Mesodermal cell (in vitro differentiated cells): ENCODE data around the gene DAD1.

Experiments used
- H3K27ac ChIP-seq: 2 replicates; pipeline ENCODE4 v1.7.0; 2013; ENCODE audit warnings: mild to moderate bottlenecking, low read depth, low read length, moderate library complexity; ENCODE audit not compliant: severe bottlenecking
- H3K36me3 ChIP-seq: 2 replicates; pipeline ENCODE4 v1.7.1; 2013; ENCODE audit warnings: mild to moderate bottlenecking, low read length, moderate library complexity; ENCODE audit not compliant: control insufficient read depth, insufficient read depth
- H3K4me1 ChIP-seq: one replicate; pipeline ENCODE4 v1.7.1; 2013; ENCODE audit warnings: mild to moderate bottlenecking, low read length; ENCODE audit not compliant: insufficient read depth, control insufficient read depth, poor library complexity, severe bottlenecking
- H3K4me3 ChIP-seq: 2 replicates; pipeline ENCODE4 v1.7.0; 2013; ENCODE audit warnings: low read length, control low read depth, mild to moderate bottlenecking; ENCODE audit not compliant: insufficient read depth, poor library complexity, severe bottlenecking; ENCODE audit errors: extremely low read depth
- H3K9me3 ChIP-seq: 2 replicates; pipeline ENCODE4 v1.7.1; 2013; ENCODE audit warnings: mild to moderate bottlenecking, low read length, moderate library complexity; ENCODE audit not compliant: control insufficient read depth
- WGBS, 2 experiments: methylation state at CpG; one replicate each; pipeline ENCODE4 v1.1.5; 2013; ENCODE audit warnings: missing lambda C conversion rate in 2 of 2; ENCODE audit not compliant: insufficient coverage in 2 of 2; 5-methylcytosine and 5-hydroxymethylcytosine counted together

DAD1 gene

GRCh38 chr14:22553445-22553844 lies 35.6 kb downstream of the DAD1 start:
- H3K9me3 ChIP-seq: no peaks in the 10 kb centered on the region
- 88 to 91% methylated on average over 2 to 4 of the region's 5 CpGs for WGBS, 2 experiments
- no peak overlapping the region for H3K4me3 ChIP-seq
- no peak overlapping the region for H3K27ac ChIP-seq
- peaks cover 46% of the 10 kb centered on the region for H3K4me1 ChIP-seq
- no peaks in the 10 kb centered on the region for H3K36me3 ChIP-seq

GRCh38 chr14:22552827-22553076 lies 36.3 kb downstream of the DAD1 start:
- WGBS, 2 experiments: no CpG with 5 or more reads among the region's 2 CpGs
- Histone ChIP-seq H3K36me3 (no peaks in the 10 kb centered on the region), H3K4me1 (peaks cover 41% of the 10 kb centered on the region), H3K9me3 (no peaks in the 10 kb centered on the region), H3K4me3 (no peak overlapping the region), H3K27ac (no peak overlapping the region)

GRCh38 chr14:22552001-22552826 lies 36.8 kb downstream of the DAD1 start:
- 89 to 91% methylated on average over 10 to 11 of the region's 13 CpGs for WGBS, 2 experiments
- no peak overlapping the region for H3K27ac ChIP-seq
- peaks cover 41% of the 10 kb centered on the region for H3K4me1 ChIP-seq
- no peak overlapping the region for H3K4me3 ChIP-seq
- H3K36me3 ChIP-seq: no peaks in the 10 kb centered on the region
- H3K9me3 ChIP-seq: no peaks in the 10 kb centered on the region

GRCh38 chr14:22551605-22551997 lies 37.4 kb downstream of the DAD1 start:
- peaks cover 44% of the 10 kb centered on the region for H3K4me1 ChIP-seq
- no peak overlapping the region for H3K27ac ChIP-seq
- H3K36me3 ChIP-seq: no peaks in the 10 kb centered on the region
- H3K4me3 ChIP-seq: no peak overlapping the region
- H3K9me3 ChIP-seq: no peaks in the 10 kb centered on the region
- 86 to 87% methylated on average over 3 to 4 of the region's 5 CpGs for WGBS, 2 experiments

- WGBS, 2 experiments: 69 to 71% methylated on average over 8 to 9 of the region's 11 CpGs
Observed at GRCh38 chr14:22549981-22550673, 38.9 kb downstream of the DAD1 start.

GRCh38 chr14:22549324-22549962 lies 39.6 kb downstream of the DAD1 start:
- Histone ChIP-seq H3K4me3 (no peak overlapping the region), H3K36me3 (no peaks in the 10 kb centered on the region), H3K27ac (peak overlapping the region; percentile 33), H3K4me1 (peaks cover 52% of the 10 kb centered on the region), H3K9me3 (no peaks in the 10 kb centered on the region)
- whole genome bisulfite sequencing, 2 experiments: 78 to 80% methylated on average over 6 of the region's 6 CpGs

More at GRCh38 chr14:22549981-22550673, 38.9 kb downstream of the DAD1 start:
- Histone ChIP-seq H3K9me3 (no peaks in the 10 kb centered on the region), H3K27ac (peak overlapping the region; percentile 37), H3K4me1 (peaks cover 47% of the 10 kb centered on the region), H3K36me3 (no peaks in the 10 kb centered on the region), H3K4me3 (no peak overlapping the region)

- Histone ChIP-seq H3K36me3 (no peaks in the 10 kb centered on the region), H3K4me3 (no peak overlapping the region), H3K9me3 (no peaks in the 10 kb centered on the region), H3K4me1 (peaks cover 52% of the 10 kb centered on the region), H3K27ac (no peak overlapping the region)
- WGBS, 2 experiments: 92 to 93% methylated on average over 2 to 3 of the region's 8 CpGs
Observed at GRCh38 chr14:22547948-22548750, 40.9 kb downstream of the DAD1 start.

- 89 to 99% methylated on average over 6 to 8 of the region's 9 CpGs for WGBS, 2 experiments
- H3K27ac ChIP-seq: peak overlapping the region; percentile 89
- H3K4me3 ChIP-seq: no peak overlapping the region
- no peaks in the 10 kb centered on the region for H3K36me3 ChIP-seq
- peaks cover 52% of the 10 kb centered on the region for H3K4me1 ChIP-seq
- no peaks in the 10 kb centered on the region for H3K9me3 ChIP-seq
Observed at GRCh38 chr14:22547313-22547947, 41.6 kb downstream of the DAD1 start.

GRCh38 chr14:22546722-22547071 lies 42.3 kb downstream of the DAD1 start:
- 90% methylated on average over 2 of the region's 3 CpGs; no CpG with 5 or more reads in 1 of the 2 experiments for WGBS, 2 experiments
- Histone ChIP-seq H3K27ac (peak overlapping the region; percentile 89), H3K9me3 (no peaks in the 10 kb centered on the region), H3K4me1 (peaks cover 53% of the 10 kb centered on the region), H3K4me3 (no peak overlapping the region), H3K36me3 (no peaks in the 10 kb centered on the region)
